GM18909 (cell line): Measurements from ENCODE around the gene NINJ2.

Experiments
- ATAC-seq: cut with Tn5 transposase; IDR thresholded peaks from one replicate; pipeline ENCODE4 v1.9.1; 2021; ENCODE audit warnings: mild to moderate bottlenecking; ENCODE audit not compliant: unreplicated experiment, poor library complexity

Gene NINJ2

GRCh38 chr12:619346-619745 lies 43.9 kb downstream of the NINJ2 start:
- no peak for ATAC-seq

- ATAC-seq, result no peak
These were observed 44.6 kb downstream of the NINJ2 start for GRCh38 chr12:618605-619004.

DNA sequence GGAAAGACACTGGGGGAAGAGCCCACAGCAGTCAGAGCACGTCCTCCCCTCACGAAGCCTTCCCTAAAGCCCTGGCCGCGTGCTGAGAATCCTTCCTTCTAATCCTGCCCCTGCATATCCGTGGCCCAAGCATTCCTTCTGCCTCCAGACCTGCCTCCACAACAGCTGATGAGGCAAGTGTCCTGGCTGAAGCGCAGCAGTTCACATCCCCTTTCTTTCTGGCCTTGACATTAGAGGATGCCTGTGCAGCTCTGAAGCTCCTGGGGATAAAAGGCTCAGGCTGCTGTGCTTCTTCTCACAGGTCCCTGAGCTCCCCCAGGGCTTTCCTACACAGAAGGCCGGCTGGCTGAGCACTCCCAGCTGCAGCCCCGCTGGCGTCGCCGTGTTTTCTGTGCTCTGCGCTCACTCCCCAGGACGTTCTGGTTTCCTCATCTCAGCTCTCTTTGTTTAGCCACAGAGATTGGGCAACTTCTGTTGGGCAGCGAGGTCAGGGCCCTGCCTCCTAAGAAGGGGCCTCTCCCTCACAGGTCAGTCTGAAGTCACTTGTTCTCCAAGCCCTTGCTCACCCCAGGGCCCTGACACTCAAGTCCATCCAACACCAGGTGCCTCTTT lies 45.8 kb downstream of the NINJ2 start:
- ATAC-seq, result no peak

DNA sequence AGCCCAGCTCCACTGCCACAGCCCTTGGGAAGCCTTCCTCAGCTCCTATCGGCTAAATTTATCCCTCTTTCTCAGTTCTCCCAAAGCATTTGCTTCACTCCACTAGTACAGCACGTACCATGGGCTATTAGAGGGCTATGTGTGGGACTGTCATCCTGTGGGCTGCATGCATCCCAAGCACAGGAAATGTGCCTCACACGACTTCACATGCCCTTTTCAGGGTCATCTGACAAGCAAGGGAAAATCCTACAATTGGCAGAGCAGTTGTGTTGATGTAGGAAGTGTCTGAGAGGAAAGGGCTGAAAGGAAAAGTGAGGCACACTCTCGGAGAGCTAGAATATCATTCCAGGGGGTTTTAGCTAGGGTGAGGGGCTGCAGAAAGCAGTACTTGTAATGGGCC lies 47.6 kb downstream of the NINJ2 start:
- ATAC-seq, result no peak

- ATAC-seq, result no peak
These were observed 48.8 kb downstream of the NINJ2 start for GRCh38 chr12:614411-614970.

DNA sequence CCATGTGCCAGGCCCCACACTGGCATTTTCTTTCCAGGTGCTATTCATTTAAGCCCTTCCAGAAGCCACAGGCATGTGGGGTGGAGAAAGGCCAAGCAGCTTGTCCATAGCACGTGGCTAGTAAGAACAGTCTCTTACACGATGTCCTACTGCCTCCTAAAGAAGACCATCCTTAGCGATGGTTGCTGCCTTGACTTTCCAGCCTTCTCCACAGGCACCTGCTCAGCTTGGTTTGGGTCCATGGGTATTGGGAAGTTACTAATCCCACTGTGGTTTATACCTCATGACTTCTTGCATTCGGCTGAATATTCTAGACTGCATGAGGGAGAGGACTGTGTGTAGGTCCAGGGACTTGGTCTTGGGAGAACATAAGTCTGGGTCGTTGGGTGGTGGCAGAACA lies 49.2 kb downstream of the NINJ2 start:
- no peak for ATAC-seq

- ATAC-seq, result no peak
These were observed 50.4 kb downstream of the NINJ2 start for GRCh38 chr12:612886-613285.

GRCh38 chr12:612293-612692 lies 51.0 kb downstream of the NINJ2 start:
- ATAC-seq, result no peak

- no peak for ATAC-seq
These were observed 51.5 kb downstream of the NINJ2 start for GRCh38 chr12:611721-612120.

DNA sequence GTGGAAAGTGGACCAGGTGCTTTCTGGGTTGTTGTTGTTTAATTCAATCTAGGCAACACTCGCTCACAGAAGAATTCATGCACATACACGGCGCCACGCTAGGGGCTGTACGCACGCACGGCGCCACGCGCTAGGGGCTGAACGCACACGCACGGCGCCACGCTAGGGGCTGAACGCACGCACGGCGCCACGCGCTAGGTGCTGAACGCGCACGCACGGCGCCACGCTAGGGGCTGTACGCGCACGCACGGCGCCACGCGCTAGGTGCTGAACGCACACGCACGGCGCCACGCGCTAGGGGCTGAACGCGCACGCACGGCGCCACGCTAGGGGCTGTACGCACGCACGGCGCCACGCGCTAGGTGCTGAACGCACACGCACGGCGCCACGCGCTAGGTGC lies 54.3 kb downstream of the NINJ2 start:
- ATAC-seq, result no peak

DNA sequence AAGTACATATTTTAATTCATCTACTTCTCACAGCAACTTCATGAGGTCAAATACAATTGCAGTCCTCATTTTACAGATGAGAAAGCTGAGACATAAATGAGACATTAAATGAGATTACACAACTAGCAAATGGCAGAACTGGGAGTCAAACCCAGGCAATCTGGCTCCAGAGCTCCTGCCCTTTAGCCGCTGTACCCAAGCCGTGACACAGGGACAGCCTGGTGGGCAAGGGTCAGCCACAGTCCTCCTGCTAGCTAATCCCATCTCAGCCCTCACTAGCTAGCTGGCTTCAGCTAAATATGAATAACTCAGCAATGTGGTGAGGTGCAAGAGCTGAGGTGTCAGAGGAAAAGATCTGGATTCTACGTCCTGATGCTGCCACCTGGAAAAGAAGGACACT lies 54.8 kb downstream of the NINJ2 start:
- ATAC-seq, result no peak

- no peak for ATAC-seq
These were observed 55.7 kb downstream of the NINJ2 start for GRCh38 chr12:607541-608001.

DNA sequence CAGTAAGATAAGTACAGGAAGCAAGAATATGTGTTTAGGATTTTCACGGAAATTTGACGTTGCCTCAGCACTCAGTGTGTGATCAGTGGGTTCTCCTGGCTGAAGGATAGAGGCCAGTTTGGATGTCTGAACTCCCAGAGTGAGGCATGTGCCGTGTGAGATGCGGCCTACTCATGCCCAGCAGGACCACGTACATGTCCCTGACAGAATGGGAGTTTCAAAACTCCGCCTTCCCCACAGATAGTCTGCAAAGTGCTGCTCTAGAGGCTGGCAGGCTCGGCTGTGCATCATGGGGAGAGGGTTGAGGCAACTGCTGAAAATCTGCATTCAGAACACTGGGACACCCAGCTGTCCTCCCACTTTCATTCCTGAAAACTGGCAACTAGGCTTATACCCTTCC lies 58.3 kb downstream of the NINJ2 start:
- ATAC-seq, result no peak

- ATAC-seq, result no peak
These were observed 60.6 kb downstream of the NINJ2 start for GRCh38 chr12:602700-603068.

DNA sequence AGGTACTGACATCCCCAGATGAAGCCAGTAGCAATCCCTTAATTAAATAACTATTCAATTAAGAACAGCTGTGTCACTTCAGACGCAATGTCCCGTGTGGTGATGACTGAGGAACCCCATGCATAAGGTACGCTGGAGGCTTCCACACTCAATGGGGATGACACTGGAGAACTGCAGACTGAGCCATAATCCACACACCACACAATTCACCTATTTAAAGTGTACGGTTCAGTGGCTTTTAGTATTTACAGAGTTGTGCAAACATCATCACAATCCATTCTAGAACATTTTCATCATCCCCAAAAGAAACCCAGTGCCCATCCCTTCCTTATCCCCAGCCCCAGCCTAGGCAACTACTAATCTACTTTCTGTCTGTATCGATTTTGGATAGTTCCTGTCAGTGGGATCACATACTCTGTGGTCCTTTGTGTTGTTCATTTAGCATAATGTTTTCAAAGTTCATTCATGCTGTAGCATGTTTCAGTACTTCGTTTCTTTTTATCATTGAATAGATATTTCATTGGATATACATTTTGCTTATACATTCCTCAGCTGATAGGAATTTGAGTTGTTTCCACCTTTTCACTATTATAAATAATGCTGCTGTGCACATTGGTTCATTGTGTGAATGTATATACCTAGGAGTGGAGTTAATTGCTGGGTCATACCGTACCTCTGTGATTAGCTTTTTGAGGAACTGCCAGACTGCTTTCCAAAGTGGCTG lies 61.1 kb downstream of the NINJ2 start:
- no peak for ATAC-seq

- no peak for ATAC-seq
These were observed 63.5 kb downstream of the NINJ2 start for GRCh38 chr12:599756-600155.

GRCh38 chr12:597926-598568 lies 65.2 kb downstream of the NINJ2 start:
- ATAC-seq, result no peak

GRCh38 chr12:593396-594270 lies 69.6 kb downstream of the NINJ2 start:
- ATAC-seq, result no peak

- ATAC-seq, result no peak
These were observed 71.2 kb downstream of the NINJ2 start for GRCh38 chr12:592024-592505.
